Dermis blood vessel endothelial cell (primary cell): ENCODE data around the gene MKLN1. TPM values are rescaled to one million over a fixed set of nuclear protein-coding genes. Genes with fewer than 3 reads are reported as not detected.
A peak's percentile ranks its signal among the peaks of the same experiment; 100 is the strongest.
"Not testable (repeated sequence)": the region's sequence is repeated elsewhere in the genome, so short reads cannot be mapped to it uniquely, and the experiment has no call there.

Experiments used
- DNase-seq: peaks from one replicate; pipeline ENCODE4 v3.0.0; 2010
- total RNA-seq: library from RNA; depleted of rRNA; stranded (reverse); fragments of >200 nt; gene quantifications from 2 replicates; pipeline ENCODE4 v1.2.3, GENCODE V29; 2014

The MKLN1 gene
- total RNA-seq, 1 donor from 2014 or later: 34.5 TPM

DNA sequence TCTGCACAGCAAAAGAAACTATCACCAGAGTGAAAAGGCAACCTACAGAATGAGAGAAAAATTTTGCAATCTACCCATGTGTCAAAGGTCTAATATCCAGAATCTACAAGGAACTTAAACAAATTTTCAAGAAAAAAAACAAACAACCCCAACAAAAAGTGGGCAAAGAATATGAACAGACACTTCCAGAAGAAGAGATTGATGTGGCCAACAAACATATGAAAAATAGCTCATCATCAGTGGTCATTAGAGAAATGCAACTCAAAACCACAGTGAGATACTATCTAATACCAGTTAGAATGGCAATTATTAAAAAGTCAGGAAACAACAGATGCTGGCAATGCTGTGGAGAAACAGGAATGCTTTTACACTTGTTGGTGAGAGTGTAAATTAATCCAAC, 7.1 kb upstream of the MKLN1 start:
- no peak for DNase-seq

DNA sequence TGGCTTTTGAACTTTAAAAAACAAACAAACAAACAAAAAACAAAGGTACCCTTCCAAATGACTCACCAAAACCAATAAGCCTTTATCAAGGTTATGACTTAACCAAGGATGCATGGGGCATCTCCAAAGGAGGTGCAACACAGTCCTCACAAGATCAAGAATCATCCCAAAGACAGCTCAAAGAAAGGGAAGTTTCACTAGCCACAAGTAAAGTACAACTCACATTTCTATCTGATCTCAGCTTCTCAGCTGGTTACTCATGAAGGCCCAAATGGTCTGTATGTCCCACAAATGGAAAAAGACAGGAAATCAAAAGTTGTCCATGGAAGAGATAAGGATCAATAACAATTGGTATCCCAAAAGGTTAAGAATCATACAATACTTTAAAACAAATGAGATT, 6.0 kb upstream of the MKLN1 start:
- DNase-seq: no peak

DNA sequence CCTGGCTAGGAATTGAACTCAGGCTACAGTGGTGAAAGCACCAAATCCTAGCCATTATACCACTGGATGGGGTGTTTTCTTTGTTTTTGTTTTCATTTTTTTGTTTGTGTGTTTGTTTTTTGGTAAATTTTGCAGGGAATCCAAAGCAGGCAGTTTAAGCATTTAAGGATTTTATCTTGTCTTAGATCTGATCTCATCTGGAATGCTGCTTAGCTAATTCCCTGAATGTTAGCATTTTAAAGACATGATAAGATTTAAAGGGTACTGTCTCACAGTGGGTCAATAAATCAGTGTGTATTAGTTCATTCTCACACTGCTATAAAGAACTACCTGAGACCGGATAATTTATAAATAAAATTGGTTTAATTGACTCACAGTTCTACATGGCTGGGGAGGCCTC, 5.6 kb upstream of the MKLN1 start:
- DNase-seq: no peak

DNA sequence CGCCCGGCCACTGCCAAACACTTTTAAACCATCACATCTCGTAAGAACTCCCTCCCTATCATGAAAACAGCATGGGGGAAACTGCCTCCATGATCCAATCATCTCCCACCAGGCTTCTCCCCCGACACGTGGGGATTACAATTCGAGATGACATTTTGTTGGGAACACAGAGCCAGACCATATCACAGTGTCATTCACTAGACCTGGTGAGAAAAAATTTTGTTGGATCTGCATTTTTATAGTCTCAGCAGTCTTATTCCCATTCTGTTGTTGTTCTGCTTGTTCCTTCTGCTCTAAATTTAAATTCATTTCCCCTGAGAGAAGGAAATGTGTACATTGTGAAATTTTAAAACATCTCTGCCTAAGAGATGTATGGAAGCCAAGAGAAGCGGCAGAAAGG, 4.8 kb upstream of the MKLN1 start:
- no peak for DNase-seq

DNA sequence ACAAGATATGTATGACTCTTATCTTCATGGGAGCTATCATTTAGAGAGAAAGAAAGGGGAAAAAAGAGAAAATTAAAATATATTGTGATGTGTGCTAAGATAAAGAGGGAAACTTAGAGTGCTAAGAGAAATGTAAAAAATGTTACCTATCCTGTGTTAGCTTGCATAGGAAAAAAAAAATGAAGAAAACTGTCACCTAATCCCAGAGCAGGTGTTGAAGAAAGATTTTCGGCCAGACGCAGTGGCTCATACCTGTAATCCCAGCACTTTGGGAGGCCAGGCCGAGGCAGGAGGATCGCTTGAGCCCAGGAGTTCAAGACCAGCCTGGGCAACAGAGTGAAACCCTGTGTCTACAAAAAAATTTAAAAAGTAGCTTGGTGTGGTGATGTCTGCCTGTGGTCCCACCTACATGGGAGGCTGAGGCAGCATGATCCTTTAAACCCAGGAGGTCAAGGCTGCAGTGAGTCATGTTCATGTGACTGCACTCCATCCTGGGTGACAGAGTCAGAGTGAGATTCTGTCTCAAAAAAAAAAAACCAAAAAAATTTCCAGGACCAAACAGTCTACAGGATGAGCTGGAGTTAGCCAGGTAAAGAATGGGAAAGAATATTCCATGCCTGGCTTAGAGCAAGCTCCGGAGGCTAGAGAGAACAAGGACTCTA, 2.4 kb upstream of the MKLN1 start:
- no peak for DNase-seq

DNA sequence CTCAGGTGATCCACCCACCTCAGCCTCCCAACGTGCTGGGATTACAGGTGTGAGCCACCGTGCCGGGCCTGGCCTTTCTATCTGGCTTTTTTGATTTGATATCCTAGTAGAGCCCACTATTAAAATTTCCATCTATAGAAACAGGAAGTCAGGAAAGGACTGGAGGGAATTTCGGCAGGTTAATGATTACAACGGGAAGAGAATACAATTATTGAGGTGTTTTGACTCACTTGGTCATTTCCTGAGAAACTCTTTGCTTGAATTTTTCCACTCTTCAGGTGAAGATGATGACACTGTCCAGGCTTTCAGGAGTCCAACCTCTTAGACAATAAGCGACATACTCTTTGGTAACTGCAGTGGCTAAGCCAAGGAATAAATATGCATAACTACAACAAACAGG, 1.1 kb upstream of the MKLN1 start:
- DNase-seq: peak; percentile 23

DNA sequence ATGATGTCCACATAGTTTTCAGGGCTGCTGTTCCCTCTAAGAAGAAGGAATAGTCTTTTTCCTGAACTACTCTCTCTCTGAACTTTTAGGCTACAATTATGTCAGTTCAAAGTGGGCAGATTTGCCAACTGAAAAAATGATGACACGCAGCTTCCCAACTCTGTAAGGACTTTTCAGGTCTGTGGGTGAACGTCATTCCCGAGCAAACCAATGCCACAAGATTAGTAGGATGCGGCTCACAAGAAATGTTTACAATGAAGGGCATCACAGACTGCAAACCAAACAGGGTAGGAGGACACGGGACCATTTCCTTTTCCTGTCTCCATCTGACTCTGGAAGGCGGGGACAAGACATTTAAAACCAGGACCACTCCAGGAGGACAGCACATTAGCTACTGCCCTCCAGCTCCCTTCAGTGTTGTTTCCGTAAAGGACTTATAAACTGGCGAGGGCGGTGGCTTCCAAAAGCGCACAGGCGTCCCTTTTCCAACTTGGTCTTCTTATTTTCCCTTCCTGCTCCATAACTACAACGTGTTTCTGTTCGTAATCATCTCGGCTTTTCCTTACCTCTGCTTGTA, 539 bp upstream of the MKLN1 start:
- peak; percentile 67 for DNase-seq

DNA sequence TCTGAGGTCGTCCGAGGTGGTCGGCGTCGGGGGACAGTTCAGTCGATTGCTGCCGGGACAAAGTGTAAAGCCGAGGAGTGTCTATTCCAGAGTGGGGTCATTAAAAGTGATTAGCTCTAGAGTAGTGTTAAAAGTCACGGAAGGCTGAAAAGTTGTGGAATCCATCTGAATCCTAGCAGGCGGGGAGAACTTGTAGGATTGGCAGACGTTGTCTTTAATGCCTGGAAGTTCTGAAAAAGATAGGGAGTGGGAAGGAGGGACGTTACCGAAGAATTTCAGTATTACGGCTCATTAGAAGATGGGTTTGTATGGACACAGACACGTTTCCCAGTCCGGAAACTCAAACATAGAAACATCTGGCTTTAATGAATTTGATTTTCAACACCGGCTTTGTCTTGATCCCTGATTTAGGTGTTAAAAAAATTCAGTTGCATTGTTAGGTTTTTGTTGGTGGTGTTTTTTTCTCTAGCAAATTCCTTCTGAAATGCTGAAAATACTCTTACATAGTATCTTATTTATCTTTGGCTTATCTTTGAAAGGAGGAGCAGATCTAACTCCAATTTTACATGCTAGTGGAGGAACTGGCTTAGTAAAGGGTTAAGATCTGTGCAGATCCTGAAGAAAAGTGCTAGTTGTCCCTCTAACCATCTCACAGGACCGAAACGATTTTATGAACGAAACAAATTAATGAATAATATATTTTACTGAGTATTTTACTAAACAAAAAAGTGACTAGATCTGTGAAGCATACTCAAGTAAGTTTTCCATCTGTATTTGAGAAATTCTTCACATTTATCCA, 900 bp downstream of the MKLN1 start:
- peak; percentile 44 for DNase-seq

DNA sequence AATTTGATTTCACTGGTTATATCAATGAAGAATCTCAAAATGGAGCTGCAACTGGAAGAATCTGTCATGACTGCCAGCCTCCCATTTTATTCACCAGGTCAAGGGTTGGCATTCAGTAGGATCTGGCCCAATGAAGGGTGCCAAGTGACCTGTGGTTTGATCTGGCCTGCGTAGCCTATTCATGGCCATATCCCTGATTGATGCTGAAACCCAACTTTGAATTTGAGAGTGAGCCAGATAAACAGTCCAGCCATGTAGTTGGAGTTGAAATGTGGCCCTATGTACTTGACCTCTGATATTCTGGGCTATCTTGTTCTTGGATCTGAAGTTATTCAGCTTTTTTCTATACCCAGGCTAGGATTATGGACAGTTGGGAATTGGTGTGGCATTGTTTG, 1.5 kb downstream of the MKLN1 start:
- DNase-seq: no peak

DNA sequence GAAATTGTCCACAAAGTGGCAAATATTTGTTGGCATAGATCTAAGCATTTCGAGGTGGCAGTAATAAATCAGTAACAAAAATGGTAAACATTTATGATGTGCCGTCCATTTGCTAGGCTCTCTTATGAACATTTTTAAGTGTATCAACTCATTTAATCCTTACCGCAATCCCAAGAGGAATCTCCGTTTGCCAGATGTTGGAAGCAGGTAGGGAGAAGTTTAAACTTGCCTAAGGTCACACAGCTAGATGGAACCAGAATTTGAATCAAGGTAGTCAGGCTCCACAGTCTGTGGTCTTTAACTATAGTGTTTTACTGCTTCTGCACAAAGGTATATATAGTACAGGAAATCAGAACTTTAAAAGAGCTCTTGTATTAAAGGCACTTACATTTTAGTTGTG, 2.6 kb downstream of the MKLN1 start:
- DNase-seq: no peak

DNA sequence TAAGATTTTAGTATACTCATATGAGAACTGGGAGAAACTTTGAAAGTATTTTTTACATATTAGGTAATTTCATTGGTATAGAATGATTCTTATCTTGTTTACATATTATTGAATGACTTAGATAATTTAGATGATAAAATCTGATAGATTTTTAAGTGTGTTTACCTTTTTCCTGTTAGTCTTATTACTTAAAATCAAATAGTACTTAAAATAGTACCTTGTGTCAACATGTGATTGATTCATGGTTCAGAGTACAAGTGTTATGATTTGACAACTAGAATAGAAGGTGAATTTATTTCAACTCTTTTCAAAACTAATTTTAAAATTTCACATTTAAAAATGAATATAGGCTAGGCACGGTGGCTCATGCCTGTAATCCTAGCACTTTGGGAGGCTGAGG, 4.1 kb downstream of the MKLN1 start:
- no peak for DNase-seq

DNA sequence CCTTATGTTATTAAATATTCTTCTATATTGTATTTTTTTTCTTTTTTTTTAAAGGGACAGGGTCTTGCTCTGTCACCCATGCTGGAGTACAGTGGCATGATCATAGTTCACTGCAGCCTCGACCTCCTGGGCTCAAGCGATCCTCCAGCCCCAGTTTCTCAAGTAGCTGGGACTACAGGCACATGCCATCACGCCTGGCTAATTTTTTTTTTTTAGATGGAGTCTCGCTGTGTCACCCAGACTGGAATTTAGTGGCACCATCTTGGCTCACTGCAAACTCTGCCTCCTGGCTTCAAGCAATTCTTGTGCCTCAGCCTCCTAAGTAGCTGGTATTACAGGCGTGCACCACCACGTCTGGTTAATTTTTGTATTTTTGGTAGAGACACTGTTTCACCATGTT, 5.1 kb downstream of the MKLN1 start:
- DNase-seq: not testable (repeated sequence)

DNA sequence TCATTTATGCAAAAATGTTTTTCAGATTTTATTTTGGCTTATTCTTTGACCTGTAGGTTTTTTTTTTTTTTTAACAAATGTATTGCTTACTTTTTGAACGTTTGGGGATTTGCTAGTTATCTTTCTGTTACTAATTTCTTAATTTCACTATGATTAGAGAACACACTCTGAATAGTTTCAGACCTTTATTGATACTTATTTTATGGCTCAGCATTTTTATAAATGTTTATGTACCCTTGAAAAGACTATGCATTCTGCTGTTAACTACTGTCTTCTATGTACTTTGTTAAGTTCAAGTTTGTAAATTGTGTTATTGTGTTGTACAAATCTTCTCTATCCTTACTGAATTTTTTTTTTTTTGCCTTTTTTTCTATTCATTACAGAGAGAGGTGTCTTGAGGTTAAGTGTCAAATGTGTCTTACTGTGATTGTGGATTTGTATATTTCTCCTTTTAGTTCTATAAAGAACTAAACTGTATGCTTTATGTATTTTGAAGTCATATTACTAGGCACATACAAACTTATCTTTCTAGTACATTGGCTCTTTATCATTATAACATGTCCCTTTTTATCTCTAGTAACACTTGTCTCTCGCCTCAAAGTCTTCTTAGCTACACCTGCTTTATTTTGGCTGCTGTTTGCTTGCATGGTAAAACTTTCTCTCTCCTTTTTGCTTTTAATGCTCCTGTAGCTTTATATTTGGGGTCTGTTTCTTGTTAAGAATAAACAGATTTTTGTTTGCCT, 8.1 kb downstream of the MKLN1 start:
- no peak for DNase-seq

DNA sequence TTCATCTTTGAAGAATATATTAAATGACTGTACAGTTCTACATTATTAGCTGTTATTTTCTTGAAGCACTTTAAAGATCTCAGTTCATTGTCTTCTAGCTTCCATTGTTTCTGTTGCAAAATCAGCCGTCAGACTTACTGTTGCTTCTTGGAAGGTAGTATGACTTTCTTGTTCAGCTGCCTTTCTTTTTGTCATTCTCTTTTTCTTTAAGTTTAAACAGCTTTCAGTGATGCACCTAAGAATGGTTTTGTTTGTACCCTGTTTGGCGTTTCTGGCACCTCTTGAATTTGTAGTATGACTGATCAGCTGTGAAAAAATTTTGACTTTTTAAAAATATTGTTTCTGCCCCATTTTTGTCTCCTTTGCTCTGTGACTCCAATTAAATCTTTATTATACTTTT, 9.3 kb downstream of the MKLN1 start:
- DNase-seq: peak; percentile 30

DNA sequence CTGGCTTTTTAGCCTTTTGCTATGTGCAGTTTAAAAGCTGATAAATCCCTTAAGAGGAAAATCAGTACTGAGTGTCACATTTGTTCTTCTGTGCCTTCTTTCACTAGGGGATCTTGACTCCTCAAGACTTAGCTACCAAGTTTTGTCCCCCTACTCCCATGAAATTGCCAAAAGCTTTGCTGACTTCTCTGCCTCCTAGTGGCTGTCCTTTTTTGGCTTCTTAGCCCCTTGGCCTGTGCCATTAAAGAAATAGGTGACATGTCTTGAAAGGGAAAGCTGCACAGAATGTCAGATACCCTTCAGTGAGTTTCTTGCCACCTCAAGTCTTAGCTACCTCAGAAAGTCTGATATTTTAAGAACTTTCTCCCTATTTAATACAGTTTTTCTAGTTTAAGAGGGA, 10.5 kb downstream of the MKLN1 start:
- DNase-seq: no peak

DNA sequence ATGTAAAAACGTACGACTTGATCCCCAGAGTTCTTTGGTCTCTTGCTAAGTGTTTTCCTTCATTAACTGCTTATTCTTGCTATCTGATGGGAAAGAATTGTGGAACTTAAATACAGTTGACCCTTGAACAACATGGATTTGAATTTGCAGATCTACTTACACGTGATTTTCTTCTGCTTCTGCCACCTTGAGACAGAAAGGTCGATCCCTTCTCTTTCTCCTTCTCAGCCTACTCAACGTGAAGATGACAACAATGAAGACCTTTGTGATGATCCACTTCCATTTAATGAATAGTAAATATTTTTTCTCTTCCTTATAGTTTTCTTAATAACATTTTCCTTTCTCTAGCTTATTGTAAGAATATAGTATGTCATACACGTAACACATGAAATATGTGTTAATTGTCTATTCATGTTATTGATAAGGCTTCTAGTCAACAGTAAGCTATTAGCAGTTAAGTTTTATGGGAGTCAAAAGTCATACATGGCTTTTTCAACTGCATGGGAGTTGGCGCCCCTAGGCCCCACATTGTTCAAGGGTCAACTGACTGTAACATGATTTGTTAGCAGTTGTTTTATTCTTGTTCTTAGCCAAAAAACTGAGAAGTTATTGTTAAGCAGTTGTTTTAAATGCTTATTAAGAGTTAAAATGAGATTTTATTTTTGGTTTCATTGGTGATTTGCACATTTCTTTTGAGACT, 11.2 kb downstream of the MKLN1 start:
- no peak for DNase-seq

DNA sequence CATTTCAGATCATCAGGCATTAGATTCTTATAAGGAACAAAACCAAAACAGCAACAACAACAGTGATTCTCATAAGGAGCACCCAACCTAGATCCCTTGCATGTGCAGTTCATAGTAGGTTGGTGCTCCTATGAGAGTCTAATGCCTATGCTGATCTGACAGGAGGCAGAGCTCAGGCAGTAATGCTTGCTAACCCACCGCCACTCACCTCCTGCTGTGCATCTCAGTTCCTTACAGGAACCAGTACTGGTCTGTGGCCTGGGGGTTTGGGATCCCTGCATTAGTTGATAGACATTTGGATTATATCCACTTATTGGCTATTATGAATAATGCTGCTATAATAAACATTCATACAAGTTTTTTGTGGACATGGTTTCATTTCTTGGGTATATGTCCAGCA, 14.0 kb downstream of the MKLN1 start:
- no peak for DNase-seq

DNA sequence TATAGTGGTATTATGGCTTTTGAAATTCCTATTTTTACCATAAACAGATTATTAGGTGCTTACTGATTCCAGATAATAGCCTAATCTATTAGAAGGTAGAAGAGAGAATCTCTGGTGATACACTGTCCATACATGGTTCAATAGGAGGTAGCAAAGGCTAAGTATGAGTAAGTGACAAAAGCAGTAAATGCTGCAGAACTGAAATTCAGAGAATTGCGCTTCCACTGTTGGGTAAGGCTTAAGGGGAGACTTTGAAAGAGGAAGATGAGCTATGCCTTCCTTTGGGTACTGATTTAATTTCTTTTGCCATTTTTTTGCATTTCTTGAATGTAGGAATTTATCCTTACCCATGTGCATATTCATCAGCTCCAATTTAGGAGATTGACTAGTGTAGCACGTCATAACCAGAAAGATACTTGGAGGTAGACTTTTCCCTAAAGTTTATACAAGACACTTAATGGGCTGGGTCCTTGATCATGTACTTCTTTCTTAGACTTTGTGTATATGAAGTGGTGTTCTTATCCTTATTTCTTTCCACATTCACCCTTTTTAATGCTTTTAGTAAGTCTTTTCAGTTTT, 15.3 kb downstream of the MKLN1 start:
- DNase-seq: no peak

DNA sequence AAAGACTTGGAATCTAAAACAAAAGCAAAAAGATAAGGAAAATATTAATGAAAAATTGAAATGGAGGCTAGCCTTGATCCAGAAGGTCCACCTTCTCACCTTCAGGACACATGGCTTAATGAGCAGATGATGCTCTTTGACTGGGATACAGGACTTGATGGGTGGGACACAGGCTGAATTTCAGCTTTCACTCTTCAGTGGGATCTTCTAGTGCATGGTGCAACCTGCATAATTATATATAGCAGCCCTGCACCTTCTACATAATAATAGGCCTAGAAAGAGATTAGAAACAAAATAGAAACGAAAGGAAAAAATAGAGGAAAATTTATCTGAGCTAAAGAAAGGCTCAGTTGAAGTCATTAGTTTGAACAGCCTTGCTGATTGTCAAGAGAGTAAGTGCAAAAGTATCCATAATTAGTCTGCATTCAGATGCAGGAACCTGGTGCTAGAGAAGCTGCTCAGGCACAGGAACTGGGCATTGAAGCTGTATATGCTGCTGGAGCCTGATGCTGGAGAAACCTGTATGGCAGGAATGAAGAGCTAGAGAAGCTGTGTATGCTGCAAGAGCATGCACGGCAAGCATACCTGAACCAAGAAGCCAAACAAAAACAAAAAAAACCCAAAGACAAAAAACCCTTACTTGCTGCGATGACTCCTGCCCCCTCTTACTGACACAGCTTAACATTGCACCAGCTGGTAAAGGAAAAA, 19.4 kb downstream of the MKLN1 start:
- DNase-seq: no peak

DNA sequence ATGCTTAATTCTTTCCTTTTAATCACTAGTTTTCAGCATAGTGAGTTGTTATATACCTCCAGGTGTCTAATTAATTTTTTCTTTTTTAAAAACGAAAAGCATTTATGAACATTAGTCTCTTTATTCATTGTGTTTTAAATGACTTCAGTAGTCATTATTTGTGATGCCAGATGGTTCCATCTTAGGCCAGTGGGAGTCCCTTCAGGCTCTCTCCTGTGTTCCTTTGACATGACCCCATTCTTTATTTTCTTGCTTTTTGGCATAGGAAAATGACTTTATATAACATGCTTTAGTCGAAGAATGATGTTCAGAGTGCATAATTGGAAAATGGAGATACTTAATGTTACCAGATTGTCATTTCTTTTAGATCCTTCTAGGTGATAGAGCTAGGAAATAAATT, 24.4 kb downstream of the MKLN1 start:
- no peak for DNase-seq

DNA sequence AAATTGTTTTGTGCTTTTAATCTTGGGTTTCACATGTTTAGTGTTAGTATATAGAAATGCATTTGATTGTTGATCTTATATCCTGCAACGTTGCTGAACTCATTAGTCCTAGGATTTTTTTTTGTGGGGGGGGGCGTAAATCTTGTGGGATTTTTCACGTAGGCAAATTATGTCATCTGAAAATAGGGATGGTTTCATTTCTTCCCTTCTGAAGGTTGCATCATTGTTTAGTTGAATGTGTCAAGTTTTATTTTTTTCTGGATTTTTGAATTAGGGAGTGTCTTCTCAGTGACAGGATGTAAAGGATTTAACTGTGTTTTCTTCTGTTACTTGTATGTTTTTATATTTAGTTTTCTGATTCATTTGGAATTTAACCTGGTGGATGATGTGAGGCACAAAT, 26.7 kb downstream of the MKLN1 start:
- no peak for DNase-seq
